ENCODE results near the gene SLC39A10. TPM values are rescaled to one million over a fixed set of nuclear protein-coding genes. Genes with fewer than 3 reads are reported as not detected.

The SLC39A10 gene
- total and polyA plus RNA-seq, 2 donors (not counting 1 experiment from before 2014, with no cell fraction given): 18.6 to 99.3 TPM

DNA sequence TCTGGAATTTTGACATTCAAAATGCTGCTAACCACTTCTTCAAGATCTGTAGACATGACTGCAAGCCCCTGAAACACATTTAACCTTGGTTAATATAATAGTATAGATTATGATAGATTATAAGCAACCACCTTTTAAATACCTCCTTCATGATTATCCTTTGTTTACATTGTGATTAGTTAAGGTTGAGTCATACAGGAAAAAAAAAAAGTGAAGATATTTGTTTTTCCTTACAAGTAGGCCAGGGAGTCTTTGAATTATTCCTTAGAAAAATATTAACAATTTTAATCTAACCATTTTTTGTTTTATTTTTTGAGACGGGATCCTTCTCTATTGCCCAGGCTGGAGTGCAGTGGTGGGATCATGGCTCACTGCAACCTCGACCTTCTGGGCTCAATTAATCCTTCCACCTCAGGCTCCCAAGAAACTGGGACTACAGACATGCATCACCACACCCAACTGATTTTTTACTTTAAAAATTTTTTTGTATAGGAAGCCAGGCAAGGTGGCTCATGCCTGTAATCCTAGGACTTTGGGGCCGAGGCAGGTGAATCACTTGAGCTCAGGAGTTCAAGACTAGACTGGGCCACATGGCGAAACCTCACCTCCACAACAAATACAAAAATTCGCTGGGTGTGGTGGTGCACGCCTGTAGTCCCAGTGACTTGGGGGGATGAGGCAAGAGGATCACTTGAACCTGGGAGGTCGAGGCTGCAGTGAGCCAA is 99.4 kb downstream of the SLC39A10 start:
- no peaks in the 10 kb centered on the region for H3K4me1 Mint-ChIP-seq
- Histone ChIP-seq H3K27me3 (replicated peaks in 1 of 4; ENCODE audit: control extremely low read depth in 1 of 4, control insufficient read depth in 3 of 4, insufficient read depth in 4 of 4, low read length in 3 of 4) (no peaks in the 10 kb centered on the region), H3K79me2 (ENCODE audit: control insufficient read depth, insufficient read depth, low read length) (no peaks in the 10 kb centered on the region), H4K20me1 (ENCODE audit: control insufficient read depth, insufficient read depth, low read length, poor library complexity, severe bottlenecking) (no peaks in the 10 kb centered on the region), H3K9me3 (ENCODE audit: control extremely low read depth in 1 of 3, control insufficient read depth in 2 of 3, insufficient read depth in 1 of 3, low read length in 2 of 3) (peaks cover 2 to 17% (median 6%) of the 10 kb centered on the region in 3 donors), H3K4me1 (ENCODE audit: control insufficient read depth in 2 of 2, insufficient read depth in 2 of 2, low read length in 2 of 2) (no peaks in the 10 kb centered on the region), H3K4me2 (replicated peaks; ENCODE audit: low read depth, low read length, poor library complexity, severe bottlenecking) (no peak overlapping the region), H3K27ac (ENCODE audit: low read length in 2 of 2) (no peak overlapping the region), H3K4me3 (ENCODE audit: control extremely low read depth in 1 of 5, extremely low read depth in 1 of 5, insufficient read depth in 1 of 5, low read depth in 2 of 5, low read length in 4 of 5) (no peak overlapping the region), H3K36me3 (replicated peaks in 1 of 2; ENCODE audit: control extremely low read depth in 1 of 2, control insufficient read depth in 1 of 2, extremely low read depth in 1 of 2, insufficient read depth in 2 of 2, low read length in 1 of 2) (no peaks in the 10 kb centered on the region), H2AFZ (ENCODE audit: insufficient read depth, low read depth, low read length, poor library complexity, severe bottlenecking) (no peak overlapping the region), H3K9ac (ENCODE audit: low read length) (no peak overlapping the region)
- 83% methylated on average over 2 of the region's 7 CpGs for whole genome bisulfite sequencing (ENCODE audit: insufficient coverage)
- intact Hi-C loops (cut with micrococcal nuclease): no loop called here
- POLR2A ChIA-PET: no interaction called here
- no peak overlapping the region for H3K4me3 Mint-ChIP-seq
- ATAC-seq (ENCODE audit: low read depth) (no peak), DNase-seq (no peak)
- CTCF ChIA-PET: no interaction called here
- no peak overlapping the region for H3K27ac Mint-ChIP-seq
- H3K27me3 Mint-ChIP-seq: no peaks in the 10 kb centered on the region
- TF ChIP-seq EZH2 (IDR thresholded peaks at IDR 0.05; ENCODE audit: borderline replicate concordance, insufficient read depth, low read depth, low read length, poor library complexity, severe bottlenecking): no peak
- no peak for TF ChIP-seq CTCF (IDR thresholded peaks at IDR 0.05)
- H3K9me3 Mint-ChIP-seq (ENCODE audit: insufficient read depth): peaks cover 2% of the 10 kb centered on the region

GRCh38 chr2:195758846-195759245 is 101.8 kb downstream of the SLC39A10 start:
- intact Hi-C loops (cut with micrococcal nuclease): no loop called here
- DNase-seq: no peak
- no peak overlapping the region for H3K27ac Mint-ChIP-seq
- Histone ChIP-seq H2AFZ (ENCODE audit: insufficient read depth, low read depth, low read length, poor library complexity, severe bottlenecking) (no peak overlapping the region), H3K9ac (ENCODE audit: low read length) (no peak overlapping the region), H3K27me3 (replicated peaks in 1 of 4; ENCODE audit: control extremely low read depth in 1 of 4, control insufficient read depth in 3 of 4, insufficient read depth in 4 of 4, low read length in 3 of 4) (no peaks in the 10 kb centered on the region), H3K36me3 (replicated peaks in 1 of 2; ENCODE audit: control extremely low read depth in 1 of 2, control insufficient read depth in 1 of 2, extremely low read depth in 1 of 2, insufficient read depth in 2 of 2, low read length in 1 of 2) (no peaks in the 10 kb centered on the region), H3K4me1 (ENCODE audit: control insufficient read depth in 2 of 2, insufficient read depth in 2 of 2, low read length in 2 of 2) (no peaks in the 10 kb centered on the region), H3K4me3 (ENCODE audit: control extremely low read depth in 1 of 5, extremely low read depth in 1 of 5, insufficient read depth in 1 of 5, low read depth in 2 of 5, low read length in 4 of 5) (no peak overlapping the region), H4K20me1 (ENCODE audit: control insufficient read depth, insufficient read depth, low read length, poor library complexity, severe bottlenecking) (no peaks in the 10 kb centered on the region), H3K79me2 (ENCODE audit: control insufficient read depth, insufficient read depth, low read length) (no peaks in the 10 kb centered on the region), H3K4me2 (replicated peaks; ENCODE audit: low read depth, low read length, poor library complexity, severe bottlenecking) (no peak overlapping the region), H3K27ac (ENCODE audit: low read length in 2 of 2) (no peak overlapping the region), H3K9me3 (ENCODE audit: control extremely low read depth in 1 of 3, control insufficient read depth in 2 of 3, insufficient read depth in 1 of 3, low read length in 2 of 3) (peaks cover 2 to 17% (median 6%) of the 10 kb centered on the region in 3 donors)
- no peaks in the 10 kb centered on the region for H3K4me1 Mint-ChIP-seq
- POLR2A ChIA-PET: no interaction called here
- H3K4me3 Mint-ChIP-seq: no peak overlapping the region
- CTCF ChIA-PET: no interaction called here
- TF ChIP-seq CTCF (IDR thresholded peaks at IDR 0.05): no peak
- TF ChIP-seq EZH2 (IDR thresholded peaks at IDR 0.05; ENCODE audit: borderline replicate concordance, insufficient read depth, low read depth, low read length, poor library complexity, severe bottlenecking): no peak
- H3K27me3 Mint-ChIP-seq: no peaks in the 10 kb centered on the region
- WGBS (ENCODE audit: insufficient coverage): 96% methylated on average over 3 of the region's 3 CpGs
- peaks cover 9% of the 10 kb centered on the region for H3K9me3 Mint-ChIP-seq (ENCODE audit: insufficient read depth)
- no peak for ATAC-seq (ENCODE audit: low read depth)
